ENCODE measurements around the gene CLDN19.
A peak's percentile ranks its signal among the peaks of the same experiment; 100 is the strongest.

The CLDN19 gene

GRCh38 chr1:42739753-42740700 is at the start of gene CLDN19:
TSS of gene CLDN19 (minus strand) at chr1:42740236. CDS start at chr1:42740063, 173 bp downstream.
- DNase-seq (ENCODE audit: low read depth) = no peak

- no peak for DNase-seq (ENCODE audit: low read depth)
These were observed 48.0 kb upstream of the CLDN19 start for GRCh38 chr1:42788021-42788420.

DNA sequence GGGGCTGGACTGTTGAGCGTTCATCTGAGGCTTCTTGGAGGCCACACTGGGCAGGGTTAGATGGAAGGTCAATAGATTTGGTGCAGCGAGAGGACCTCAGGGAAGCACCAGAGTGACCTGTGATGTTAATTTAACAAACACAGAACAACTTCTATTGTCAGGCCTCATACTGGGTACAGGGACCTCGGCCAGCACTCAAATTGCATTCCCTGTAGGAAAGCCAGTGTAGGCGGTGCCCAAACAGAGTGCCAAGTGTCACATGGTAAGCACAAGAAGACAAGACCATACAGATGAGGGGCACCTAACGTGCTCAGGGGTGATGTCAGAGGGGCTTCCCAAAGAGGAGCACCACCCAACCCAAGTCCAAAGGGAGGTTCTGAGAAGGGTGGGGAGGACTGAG is 46.1 kb upstream of the CLDN19 start:
- DNase-seq (ENCODE audit: low read depth) = no peak

- DNase-seq (ENCODE audit: low read depth) = no peak
These were observed 45.1 kb upstream of the CLDN19 start, which contains the start of gene TMEM269 for GRCh38 chr1:42784946-42785693. TSS of gene TMEM269 (plus strand) at chr1:42784991. CDS start at chr1:42789894, 4,903 bp downstream.

DNA sequence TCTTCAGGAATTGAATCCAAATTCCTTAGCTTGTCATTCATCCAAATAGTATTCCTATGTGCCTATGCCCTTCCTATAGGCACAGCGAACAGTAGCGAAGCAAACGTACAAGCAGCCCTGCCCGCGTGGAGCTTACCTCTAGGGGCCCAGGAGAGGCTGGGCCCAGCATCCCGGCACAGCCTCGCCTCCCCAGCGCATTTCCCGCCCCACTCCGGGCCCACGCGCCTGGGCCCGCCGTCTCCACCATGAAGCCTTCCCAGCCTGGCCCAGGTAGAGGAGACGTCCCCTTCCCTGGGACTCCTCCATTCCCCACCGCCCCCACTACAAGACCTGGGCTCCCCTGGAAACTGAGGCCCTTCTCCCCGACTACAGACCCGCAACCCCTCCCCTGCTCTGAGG is 44.5 kb upstream of the CLDN19 start:
- no peak for DNase-seq (ENCODE audit: low read depth)

- DNase-seq (ENCODE audit: low read depth) = no peak
These were observed 43.1 kb upstream of the CLDN19 start for GRCh38 chr1:42783092-42783491.

GRCh38 chr1:42780176-42780575 is 40.1 kb upstream of the CLDN19 start:
- no peak for DNase-seq (ENCODE audit: low read depth)

- no peak for DNase-seq (ENCODE audit: low read depth)
These were observed 39.7 kb upstream of the CLDN19 start for GRCh38 chr1:42779725-42780124.

DNA sequence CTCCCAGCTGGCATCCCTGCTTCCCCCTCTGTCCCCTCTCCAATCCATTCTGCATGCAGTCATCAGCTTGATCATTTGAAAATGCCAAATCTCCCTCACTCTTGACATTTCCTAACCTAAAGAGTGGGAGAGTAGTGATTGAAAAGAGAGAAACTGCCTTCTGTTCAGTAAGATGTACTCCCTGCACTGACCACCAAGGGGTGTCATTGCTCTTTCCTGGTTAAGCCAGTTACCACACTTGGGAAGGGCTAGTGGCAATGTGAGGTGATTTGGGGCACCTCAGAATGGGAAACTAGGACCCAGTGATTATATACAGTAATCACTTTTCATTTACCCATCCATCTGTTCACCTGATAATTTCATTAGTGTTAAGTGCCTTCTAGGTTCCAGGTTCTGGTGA is 37.8 kb upstream of the CLDN19 start:
- DNase-seq (ENCODE audit: low read depth) = no peak

GRCh38 chr1:42776502-42776901 is 36.5 kb upstream of the CLDN19 start:
- DNase-seq (ENCODE audit: low read depth) = no peak

DNA sequence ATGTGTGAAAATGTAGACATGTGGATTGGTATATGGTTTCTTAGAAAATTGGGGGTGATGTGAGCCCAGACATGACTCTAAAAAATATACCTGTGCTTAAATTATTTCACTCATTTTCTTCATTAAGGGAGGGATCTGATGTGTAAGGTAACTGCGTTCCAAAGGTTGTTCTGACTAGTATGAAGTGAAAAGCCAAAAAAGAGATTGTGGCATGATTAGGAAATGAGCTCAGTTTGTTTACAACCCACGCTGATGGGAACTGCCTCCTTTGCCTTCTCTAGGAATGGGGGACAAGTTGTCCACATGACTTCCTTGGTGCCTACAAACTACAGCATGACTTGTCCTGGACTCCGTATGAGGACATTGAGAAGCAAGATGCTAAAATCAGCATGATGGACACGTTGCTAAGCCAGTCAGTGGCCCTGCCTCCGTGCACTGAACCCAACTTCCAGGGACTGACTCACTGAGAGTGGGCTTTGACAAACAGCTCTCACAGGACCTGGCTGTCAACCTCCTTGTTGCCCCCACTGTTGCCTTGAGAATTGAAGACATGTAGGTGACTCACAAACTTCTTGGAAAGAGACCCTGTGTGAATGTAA is 35.0 kb upstream of the CLDN19 start:
- DNase-seq (ENCODE audit: low read depth) = no peak

DNA sequence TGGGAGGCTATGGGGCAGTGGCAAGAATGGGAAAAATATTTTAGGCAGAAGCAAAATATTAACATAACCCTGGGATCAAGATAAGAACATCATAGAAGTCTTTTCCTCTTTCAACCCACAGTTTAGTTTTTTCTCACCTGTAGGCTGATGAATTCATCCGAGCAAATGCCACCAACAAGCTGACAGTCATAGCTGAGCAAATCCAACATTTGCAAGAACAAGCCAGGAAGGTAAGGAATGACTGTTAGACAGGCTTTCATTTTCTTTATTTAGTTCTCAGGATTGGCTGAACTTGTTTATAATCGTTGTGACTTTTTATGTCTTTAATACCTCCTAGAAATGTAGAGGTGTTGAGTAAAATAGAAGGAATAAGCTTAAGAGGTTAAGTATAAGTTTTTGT is 33.4 kb upstream of the CLDN19 start:
- no peak for DNase-seq (ENCODE audit: low read depth)

GRCh38 chr1:42769811-42770210 is 29.8 kb upstream of the CLDN19 start:
- DNase-seq (ENCODE audit: low read depth) = no peak

- no peak for DNase-seq (ENCODE audit: low read depth)
These were observed 28.1 kb upstream of the CLDN19 start for GRCh38 chr1:42768172-42768571.

- no peak for DNase-seq (ENCODE audit: low read depth)
These were observed 27.5 kb upstream of the CLDN19 start for GRCh38 chr1:42767510-42768000.

- peak; percentile 96 for DNase-seq (ENCODE audit: low read depth)
These were observed 26.9 kb upstream of the CLDN19 start, which contains the start of the genes C1orf50 and P3H1 for GRCh38 chr1:42766741-42767509. TSS of gene C1orf50 (plus strand) at chr1:42767249. CDS start at chr1:42767312, 63 bp downstream. TSS of gene P3H1 (minus strand) at chr1:42767028. CDS start at chr1:42766971, 57 bp downstream.

- peak; percentile 50 for DNase-seq (ENCODE audit: low read depth)
These were observed 26.1 kb upstream of the CLDN19 start for GRCh38 chr1:42765832-42766740.

DNA sequence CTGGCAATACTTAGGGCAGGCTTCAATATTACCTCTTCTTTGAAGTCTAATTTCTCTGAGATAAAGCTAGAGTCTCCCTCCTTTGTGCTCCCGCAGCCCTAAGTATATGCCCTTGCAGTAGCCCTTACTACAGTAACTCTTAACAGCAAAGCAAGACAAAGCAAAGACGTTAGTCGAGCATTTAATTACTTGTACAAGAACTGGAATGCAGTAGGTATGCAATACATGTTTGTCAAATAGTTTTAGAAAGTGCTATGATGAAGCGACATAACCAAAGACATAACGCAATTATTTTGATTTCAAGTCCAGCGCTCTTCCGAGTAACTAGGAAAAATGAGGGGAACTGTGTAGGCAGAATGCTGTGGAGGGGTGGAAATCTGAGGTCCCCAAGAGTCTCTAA is 25.2 kb upstream of the CLDN19 start:
- DNase-seq (ENCODE audit: low read depth) = no peak

DNA sequence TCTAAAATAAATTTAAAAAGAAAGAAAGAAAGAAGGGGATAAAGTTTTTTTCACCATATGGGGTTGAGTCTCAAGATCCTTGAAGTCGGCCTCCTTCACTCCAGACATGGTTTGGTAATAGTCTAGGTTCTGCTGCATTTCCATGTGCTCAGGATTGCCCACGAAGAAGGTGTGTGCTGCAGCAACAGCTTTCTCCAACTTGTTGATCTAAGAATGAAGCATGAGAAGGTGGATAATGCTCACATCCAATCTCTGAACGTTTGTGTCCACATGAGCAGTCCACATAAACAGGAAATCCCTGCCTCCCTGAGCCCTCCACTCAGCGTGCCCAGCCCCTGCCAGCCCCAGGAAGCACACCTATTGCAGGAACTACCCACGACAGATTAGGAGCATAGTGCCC is 22.2 kb upstream of the CLDN19 start:
- no peak for DNase-seq (ENCODE audit: low read depth)

DNA sequence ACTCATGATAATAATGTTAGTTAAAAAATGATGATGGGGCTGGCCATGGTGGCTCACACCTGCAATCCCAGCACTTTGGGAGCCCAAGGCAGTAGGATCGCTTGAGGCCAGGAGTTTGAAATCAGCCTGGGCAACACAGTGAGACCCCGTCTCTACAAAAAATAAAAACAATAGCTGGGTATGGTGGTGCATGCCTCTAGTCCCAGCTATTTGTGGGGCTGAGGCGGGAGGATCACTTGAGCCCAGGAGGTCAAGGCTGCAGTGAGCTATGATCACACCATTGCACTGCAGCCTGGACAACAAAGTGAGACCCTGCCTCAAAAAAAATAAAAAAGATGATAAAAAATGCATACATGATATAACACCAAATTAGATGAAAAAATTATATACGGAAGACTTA is 21.5 kb upstream of the CLDN19 start:
- no peak for DNase-seq (ENCODE audit: low read depth)
